Stomach (tissue), 4 donors: Measurements from ENCODE around the gene FBXO9.

Source experiments
- CTCF ChIP-seq, 7 experiments: fragments of 450-650 bp in 4 of 7; fragments of 200-600 bp in 3 of 7; sonication (generic) in 3 of 7; IDR thresholded peaks; one replicate each; pipeline ENCODE4 v1.5.1; 2016 to 2019; ENCODE audit warnings: antibody characterized with exemption in 7 of 7, control low read depth in 2 of 7, mild to moderate bottlenecking in 1 of 7
- EP300 ChIP-seq: sonication (generic); formaldehyde crosslinking; IDR thresholded peaks from one replicate; pipeline ENCODE4 v1.6.1; 2017; ENCODE audit warnings: antibody characterized with exemption

- TF ChIP-seq CTCF (IDR thresholded peaks at IDR 0.05) (no peak), EP300 (no peak)
Measured at GRCh38 chr6:53148684-53149083, 83.5 kb downstream of the FBXO9 start, which contains the start of gene GCM1.
